Stimulated activated naive B cell treated with anti-CD40 and anti-IgM and Interleukin-4, amounts not matched to agents 10 μg/mL and 1 μg/mL and 100 μg/mL, for 72 hours (primary cell): ENCODE data around the gene ARID3B.
"Not testable (repeated sequence)": the region's sequence is repeated elsewhere in the genome, so short reads cannot be mapped to it uniquely, and the experiment has no call there.

Experiments
- ATAC-seq, 2 donors: fragments of 150-1000 bp; cut with Tn5 transposase; replicated peaks; 2 replicates each; pipeline ENCODE4 v1.10.0; 2021; ENCODE audit warnings: moderate library complexity in 1 of 2
- DNase-seq: peaks from one replicate; pipeline ENCODE4 v3.0.0; 2021
- H3K27ac Mint-ChIP-seq: one replicate; pipeline ENCODE4 v1.8.0; 2022; ENCODE audit warnings: mild to moderate bottlenecking, mixed read lengths
- H3K27me3 Mint-ChIP-seq, 2 donors: one replicate each; pipeline ENCODE4 v1.8.0; 2022; ENCODE audit warnings: mixed read lengths in 2 of 2
- H3K36me3 Mint-ChIP-seq, 2 donors: one replicate each; pipeline ENCODE4 v1.8.0; 2022; ENCODE audit warnings: mixed read lengths in 2 of 2, mild to moderate bottlenecking in 1 of 2
- H3K4me1 Mint-ChIP-seq, 2 donors: one replicate each; pipeline ENCODE4 v1.8.0; 2022; ENCODE audit warnings: mixed read lengths in 2 of 2, mild to moderate bottlenecking in 1 of 2
- H3K4me3 Mint-ChIP-seq, 2 donors: one replicate each; pipeline ENCODE4 v1.8.0; 2022; ENCODE audit warnings: mild to moderate bottlenecking in 2 of 2, mixed read lengths in 2 of 2, moderate library complexity in 1 of 2
- H3K9me3 Mint-ChIP-seq, 2 donors: one replicate each; pipeline ENCODE4 v1.8.0; 2022; ENCODE audit warnings: mixed read lengths in 2 of 2, mild to moderate bottlenecking in 1 of 2

ARID3B gene

GRCh38 chr15:74540761-74541493 is at the start of gene ARID3B:
Gene ARID3B (plus strand): TSS chr15:74541220. CDS start chr15:74543937, 2,717 bp downstream.
- DNase-seq = peak; percentile 93
- H3K4me3 Mint-ChIP-seq = peak within 1 kb of the TSS; percentile 96 to 99
- peak within 1 kb of the TSS; percentile 96 for H3K27ac Mint-ChIP-seq
- no peaks in the 10 kb centered on the region for H3K27me3 Mint-ChIP-seq
- no peaks in the 10 kb centered on the region for H3K9me3 Mint-ChIP-seq
- peaks cover 36 to 45% of the 10 kb centered on the region in 2 donors for H3K4me1 Mint-ChIP-seq
- peak; percentile 89 to 92 for ATAC-seq
- peaks cover 11 to 29% of the 10 kb centered on the region in 2 donors for H3K36me3 Mint-ChIP-seq

- Mint-ChIP-seq H3K27ac (no peak overlapping the region), H3K4me3 (no peak overlapping the region), H3K36me3 (peaks cover 2 to 4% of the 10 kb centered on the region in 2 donors), H3K27me3 (no peaks in the 10 kb centered on the region), H3K9me3 (no peaks in the 10 kb centered on the region), H3K4me1 (no peaks in the 10 kb centered on the region)
- DNase-seq (no peak), ATAC-seq (no peak)
These were observed 44.4 kb upstream of the ARID3B start for GRCh38 chr15:74496648-74497047.

- peaks cover 2 to 4% of the 10 kb centered on the region in 2 donors for H3K36me3 Mint-ChIP-seq
- no peaks in the 10 kb centered on the region for H3K4me1 Mint-ChIP-seq
- H3K4me3 Mint-ChIP-seq = no peak overlapping the region
- no peak for DNase-seq
- no peak for ATAC-seq
- H3K27ac Mint-ChIP-seq = no peak overlapping the region
- no peaks in the 10 kb centered on the region for H3K27me3 Mint-ChIP-seq
- H3K9me3 Mint-ChIP-seq = no peaks in the 10 kb centered on the region
These were observed 43.4 kb upstream of the ARID3B start for GRCh38 chr15:74497584-74497983.

DNA sequence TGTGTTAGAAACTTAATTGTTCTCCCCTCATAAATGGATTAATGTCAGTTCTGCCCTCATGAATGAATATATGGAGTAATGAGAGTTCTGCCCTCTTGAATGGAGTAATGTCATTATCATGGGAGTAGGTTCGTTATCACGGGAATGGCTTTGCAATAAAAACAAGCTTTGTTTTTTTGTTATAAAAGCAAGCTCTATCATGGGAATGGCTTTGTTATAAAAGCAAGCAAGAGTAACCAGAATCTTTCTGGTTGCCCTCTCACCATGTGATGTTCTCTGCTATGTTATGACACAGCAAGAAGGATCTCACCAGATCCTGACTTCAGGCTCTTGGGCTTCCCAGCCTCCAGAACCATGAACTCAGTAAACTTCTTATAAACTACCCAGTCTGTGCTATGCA is 41.7 kb upstream of the ARID3B start:
- ATAC-seq (no peak), DNase-seq (no peak)
- Mint-ChIP-seq H3K27me3 (no peaks in the 10 kb centered on the region), H3K27ac (no peak overlapping the region), H3K4me3 (no peak overlapping the region), H3K4me1 (peaks cover 0 to 2% of the 10 kb centered on the region in 2 donors), H3K9me3 (no peaks in the 10 kb centered on the region), H3K36me3 (peaks cover 9 to 12% of the 10 kb centered on the region in 2 donors)

- no peak for ATAC-seq
- Mint-ChIP-seq H3K36me3 (peaks cover 12 to 18% of the 10 kb centered on the region in 2 donors), H3K4me1 (peaks cover 0 to 2% of the 10 kb centered on the region in 2 donors), H3K9me3 (no peaks in the 10 kb centered on the region), H3K27me3 (no peaks in the 10 kb centered on the region), H3K4me3 (no peak overlapping the region), H3K27ac (no peak overlapping the region)
- DNase-seq = no peak
These were observed 40.6 kb upstream of the ARID3B start for GRCh38 chr15:74500401-74500800.

- no peak for DNase-seq
- Mint-ChIP-seq H3K27ac (no peak overlapping the region), H3K4me3 (no peak overlapping the region), H3K27me3 (no peaks in the 10 kb centered on the region), H3K4me1 (peaks cover 0 to 2% of the 10 kb centered on the region in 2 donors), H3K36me3 (peaks cover 12 to 21% of the 10 kb centered on the region in 2 donors), H3K9me3 (no peaks in the 10 kb centered on the region)
- peak; percentile 42 to 64 for ATAC-seq
These were observed 38.7 kb upstream of the ARID3B start for GRCh38 chr15:74502301-74502700.

DNA sequence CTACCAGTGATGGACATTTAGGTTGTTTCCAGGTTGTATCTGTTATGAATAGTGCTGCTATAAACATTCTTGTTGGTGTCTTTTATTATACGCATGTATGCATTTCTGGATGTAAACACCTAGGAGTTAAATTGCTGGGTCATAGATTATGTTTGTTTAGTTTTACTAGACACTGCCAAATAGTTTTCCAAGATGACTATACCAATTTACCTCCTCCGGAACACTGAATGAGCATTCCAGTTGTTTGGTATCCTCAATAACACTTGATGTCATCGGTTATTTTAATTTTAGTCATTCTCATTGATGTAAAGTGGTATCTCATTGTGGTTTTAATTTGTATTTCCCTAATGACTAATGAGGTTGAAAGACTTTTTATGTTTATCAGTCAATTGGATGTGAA is 36.6 kb upstream of the ARID3B start:
- Mint-ChIP-seq H3K9me3 (no peaks in the 10 kb centered on the region), H3K36me3 (peaks cover 12 to 21% of the 10 kb centered on the region in 2 donors), H3K4me3 (no peak overlapping the region), H3K27me3 (no peaks in the 10 kb centered on the region), H3K27ac (no peak overlapping the region), H3K4me1 (peaks cover 0 to 2% of the 10 kb centered on the region in 2 donors)
- ATAC-seq (no peak), DNase-seq (no peak)

GRCh38 chr15:74504836-74505235 is 36.2 kb upstream of the ARID3B start:
- Mint-ChIP-seq H3K4me3 (no peak overlapping the region), H3K27ac (no peak overlapping the region), H3K4me1 (peaks cover 0 to 2% of the 10 kb centered on the region in 2 donors), H3K36me3 (peaks cover 12 to 21% of the 10 kb centered on the region in 2 donors), H3K9me3 (no peaks in the 10 kb centered on the region), H3K27me3 (no peaks in the 10 kb centered on the region)
- DNase-seq (no peak), ATAC-seq (no peak)

DNA sequence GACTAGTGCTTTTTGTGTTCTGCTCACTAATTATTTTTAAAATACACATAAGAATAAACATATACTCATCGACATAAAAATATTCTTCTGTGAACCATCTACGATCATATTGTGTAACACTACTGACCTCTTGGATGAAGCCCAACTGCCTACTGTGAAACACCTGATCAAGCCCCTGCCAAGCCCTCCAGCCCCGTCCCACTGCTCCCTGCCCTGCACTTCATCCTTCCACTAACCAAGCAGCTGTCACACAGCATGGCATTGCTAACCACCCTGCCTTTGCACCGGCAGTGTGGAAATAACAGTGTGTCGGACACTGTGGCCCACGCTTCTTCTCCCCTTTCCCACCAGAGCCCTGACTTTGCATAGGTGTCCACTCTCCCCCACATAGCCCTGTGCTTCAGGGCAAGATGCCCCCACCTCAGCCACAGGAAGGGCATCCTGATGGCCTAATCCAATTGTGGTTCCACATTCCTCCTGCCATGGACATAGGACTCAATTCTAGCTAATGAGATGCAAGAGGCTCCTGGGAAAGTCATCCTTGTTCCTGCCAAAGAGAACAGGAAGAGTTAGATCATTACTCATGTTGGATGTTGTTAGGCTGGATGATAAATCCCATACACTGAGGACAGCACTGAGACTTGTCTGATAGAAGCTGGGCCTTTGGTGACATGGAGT is 35.0 kb upstream of the ARID3B start:
- DNase-seq = no peak

DNA sequence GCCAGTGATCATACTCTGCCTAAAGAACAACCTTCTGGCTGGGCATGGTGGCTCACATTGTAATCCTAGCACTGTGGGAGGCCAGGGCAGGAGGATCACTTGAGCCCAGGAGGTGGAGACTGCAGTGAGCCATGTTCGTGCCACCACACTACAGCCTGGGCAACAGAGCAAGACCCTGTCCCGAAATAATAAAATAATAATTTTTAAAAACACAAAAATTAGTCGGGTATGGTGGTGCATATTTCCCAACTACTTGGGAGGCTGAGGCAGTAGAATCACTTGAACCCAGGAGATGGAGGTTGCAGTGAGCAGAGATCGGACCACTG is 34.5 kb upstream of the ARID3B start:
- no peaks in the 10 kb centered on the region for H3K9me3 Mint-ChIP-seq
- H3K27me3 Mint-ChIP-seq = no peaks in the 10 kb centered on the region
- peaks cover 12 to 21% of the 10 kb centered on the region in 2 donors for H3K36me3 Mint-ChIP-seq
- H3K4me1 Mint-ChIP-seq = peaks cover 2 to 6% of the 10 kb centered on the region in 2 donors
- no peak for DNase-seq
- no peak for ATAC-seq
- H3K27ac Mint-ChIP-seq = no peak overlapping the region
- no peak overlapping the region for H3K4me3 Mint-ChIP-seq

More for the DNA sequence above, 35.0 kb upstream of the ARID3B start:
- peaks cover 1 to 2% of the 10 kb centered on the region in 2 donors for H3K4me1 Mint-ChIP-seq
- no peak for ATAC-seq
- no peaks in the 10 kb centered on the region for H3K27me3 Mint-ChIP-seq
- peaks cover 12 to 21% of the 10 kb centered on the region in 2 donors for H3K36me3 Mint-ChIP-seq
- H3K4me3 Mint-ChIP-seq = no peak overlapping the region
- H3K27ac Mint-ChIP-seq = peak overlapping the region; percentile 68
- no peaks in the 10 kb centered on the region for H3K9me3 Mint-ChIP-seq

GRCh38 chr15:74511583-74511982 is 29.4 kb upstream of the ARID3B start:
- Mint-ChIP-seq H3K9me3 (no peaks in the 10 kb centered on the region), H3K4me3 (no peak overlapping the region), H3K27ac (peak overlapping the region; percentile 71), H3K27me3 (no peaks in the 10 kb centered on the region), H3K4me1 (peaks cover 8 to 18% of the 10 kb centered on the region in 2 donors), H3K36me3 (no peaks in the 10 kb centered on the region)
- DNase-seq = no peak
- ATAC-seq = peak in 1 of 2 donors; percentile 24

DNA sequence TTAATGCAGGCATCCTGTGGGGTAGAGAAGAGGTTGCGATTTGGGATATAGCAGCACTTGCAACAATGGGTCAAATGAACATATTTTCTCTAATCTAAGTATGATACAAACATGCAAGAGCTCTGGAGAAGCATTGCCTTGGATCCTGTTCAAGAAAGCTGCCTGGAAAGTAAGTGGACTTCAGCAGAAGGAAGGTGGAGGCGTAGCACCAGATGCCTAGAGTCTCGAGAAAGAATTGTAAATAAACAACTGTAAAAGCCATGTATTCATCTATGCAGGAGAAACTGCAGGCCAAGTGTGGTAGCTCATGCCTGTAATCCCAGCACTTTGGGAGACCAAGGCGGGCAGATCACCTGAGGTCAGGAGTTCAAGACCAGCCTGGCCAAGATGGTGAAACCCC is 27.0 kb upstream of the ARID3B start:
- not testable (repeated sequence) for DNase-seq, H3K9me3 Mint-ChIP-seq, H3K4me3 Mint-ChIP-seq, H3K36me3 Mint-ChIP-seq, H3K27me3 Mint-ChIP-seq, H3K27ac Mint-ChIP-seq, ATAC-seq
- H3K4me1 Mint-ChIP-seq = peaks cover 8 to 18% of the 10 kb centered on the region in 2 donors

DNA sequence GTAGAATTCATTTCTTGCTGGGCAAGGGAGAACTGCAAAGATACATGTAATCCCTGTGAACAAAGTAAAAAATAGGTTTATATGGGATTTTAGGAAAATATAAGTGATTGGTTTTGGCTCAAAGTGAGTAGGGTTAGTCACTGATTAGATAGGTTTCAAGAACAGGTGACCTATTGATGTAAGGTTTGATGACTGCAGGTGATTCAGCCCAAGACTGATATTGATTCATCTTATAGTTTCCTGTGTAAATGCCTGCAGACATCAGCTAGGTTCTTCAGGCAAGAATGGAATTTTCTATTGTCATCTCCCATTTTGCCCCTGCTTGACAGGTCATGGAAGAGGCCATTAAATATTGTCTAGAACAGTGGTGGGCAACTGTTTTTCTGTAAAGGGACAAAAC is 23.9 kb upstream of the ARID3B start:
- Mint-ChIP-seq H3K36me3 (no peaks in the 10 kb centered on the region), H3K4me1 (peaks cover 4 to 5% of the 10 kb centered on the region in 2 donors), H3K27ac (no peak overlapping the region), H3K4me3 (no peak overlapping the region), H3K27me3 (no peaks in the 10 kb centered on the region), H3K9me3 (no peaks in the 10 kb centered on the region)
- DNase-seq (no peak), ATAC-seq (no peak)

DNA sequence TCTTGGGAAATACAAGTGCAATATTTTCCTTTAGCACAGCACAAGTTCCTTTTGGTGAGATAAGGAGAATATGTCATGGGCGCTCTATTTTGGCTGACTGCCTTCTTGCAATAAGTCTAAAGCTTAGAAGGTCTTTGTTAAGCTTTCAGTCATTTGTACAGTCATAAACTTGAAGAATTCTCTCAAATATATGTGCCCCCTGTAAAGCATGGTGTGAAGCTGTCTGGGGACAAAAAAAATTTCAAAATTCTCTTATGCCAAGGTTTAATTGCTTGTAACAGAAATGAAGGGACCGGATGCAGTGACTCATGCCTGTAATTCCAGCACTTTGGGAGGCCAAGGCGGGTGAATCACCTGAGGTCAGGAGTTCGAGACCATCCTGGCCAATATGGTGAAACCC is 21.7 kb upstream of the ARID3B start:
- ATAC-seq (no peak), DNase-seq (no peak)
- Mint-ChIP-seq H3K4me1 (no peaks in the 10 kb centered on the region), H3K27me3 (no peaks in the 10 kb centered on the region), H3K27ac (no peak overlapping the region), H3K9me3 (no peaks in the 10 kb centered on the region), H3K4me3 (no peak overlapping the region), H3K36me3 (no peaks in the 10 kb centered on the region)

DNA sequence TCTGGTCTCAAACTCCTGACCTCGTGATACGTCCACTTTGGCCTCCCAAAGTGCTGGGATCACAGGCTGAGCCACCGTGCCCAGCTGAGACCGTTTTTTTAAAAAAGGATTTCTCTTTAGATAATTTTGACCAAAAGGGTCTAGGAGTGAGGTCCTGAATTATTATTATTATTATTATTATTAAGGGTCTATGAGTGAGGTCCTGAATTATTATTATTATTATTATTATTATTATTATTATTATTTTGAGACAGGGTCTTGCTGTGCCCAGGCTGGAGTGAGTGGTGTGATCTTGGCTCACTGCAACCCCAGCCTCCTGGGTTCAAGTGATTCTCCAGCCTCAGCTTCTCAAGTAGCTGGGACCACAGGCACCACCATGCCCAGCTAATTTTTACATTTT is 20.6 kb upstream of the ARID3B start:
- no peak for ATAC-seq
- Mint-ChIP-seq H3K9me3 (no peaks in the 10 kb centered on the region), H3K4me1 (no peaks in the 10 kb centered on the region), H3K27ac (no peak overlapping the region), H3K4me3 (no peak overlapping the region), H3K27me3 (no peaks in the 10 kb centered on the region), H3K36me3 (no peaks in the 10 kb centered on the region)
- no peak for DNase-seq
